NCI-H2029 treated with DMSO at 0.1 percent for 48 hours (cell line): Measurements from ENCODE around the gene PDE8A.
"Not testable (repeated sequence)": the region's sequence is repeated elsewhere in the genome, so short reads cannot be mapped to it uniquely, and the experiment has no call there.

Experiments used
- DNase-seq: peaks from one replicate; lab custom pipeline; 2025; lab: John Stamatoyannopoulos, UW

The PDE8A gene

DNA sequence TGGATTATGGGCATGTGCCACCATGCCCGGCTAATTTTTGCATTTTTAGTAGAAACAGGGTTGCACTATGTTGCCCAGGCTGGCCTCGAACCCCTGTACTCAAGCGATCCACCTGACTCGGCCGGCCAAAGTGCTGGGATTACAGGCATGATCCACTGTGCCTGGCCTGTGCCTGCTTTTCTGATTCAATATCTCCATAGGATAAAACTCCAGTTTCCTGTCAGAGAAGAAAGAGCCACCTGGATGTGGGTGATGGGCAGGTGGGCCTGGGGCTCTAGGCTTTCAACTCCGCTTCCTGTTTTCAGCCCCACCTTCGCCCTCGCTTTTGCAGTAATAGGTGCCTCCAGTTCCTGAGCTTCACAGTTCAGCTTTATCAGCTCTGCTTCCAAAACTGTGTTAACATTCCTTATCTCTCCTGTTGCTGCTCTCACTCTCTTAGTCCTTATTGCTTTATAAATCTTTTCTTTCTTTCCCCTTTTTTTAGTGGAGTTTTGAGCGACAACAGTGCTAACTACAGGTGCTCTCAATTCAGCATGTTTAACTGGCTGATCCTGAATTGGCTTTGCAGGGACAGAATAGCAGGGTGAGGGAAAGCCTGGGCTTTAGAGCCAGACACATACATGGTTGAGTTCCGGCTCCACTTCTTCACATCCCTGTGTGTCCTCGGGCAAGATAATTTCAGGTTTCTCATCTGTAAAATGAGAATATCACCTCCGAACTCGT, 21.1 kb upstream of the PDE8A start:
- no peak for DNase-seq

DNA sequence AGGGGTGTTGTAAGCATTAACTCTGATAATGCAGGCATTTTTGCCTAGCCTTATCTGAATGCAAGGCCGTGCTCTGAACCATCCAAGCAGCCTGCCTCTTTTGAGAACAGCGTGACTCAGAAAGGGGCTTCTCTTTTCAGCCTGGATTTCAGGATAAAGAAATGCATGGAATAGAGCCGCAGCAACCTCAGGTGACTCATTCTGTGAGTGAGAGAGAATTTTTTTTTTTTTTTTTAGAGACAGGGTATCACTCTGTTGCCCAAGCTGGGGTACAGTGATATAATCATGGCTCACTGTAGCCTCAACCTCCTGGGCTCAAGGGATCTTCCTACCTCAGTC, 20.6 kb upstream of the PDE8A start:
- DNase-seq: no peak

DNA sequence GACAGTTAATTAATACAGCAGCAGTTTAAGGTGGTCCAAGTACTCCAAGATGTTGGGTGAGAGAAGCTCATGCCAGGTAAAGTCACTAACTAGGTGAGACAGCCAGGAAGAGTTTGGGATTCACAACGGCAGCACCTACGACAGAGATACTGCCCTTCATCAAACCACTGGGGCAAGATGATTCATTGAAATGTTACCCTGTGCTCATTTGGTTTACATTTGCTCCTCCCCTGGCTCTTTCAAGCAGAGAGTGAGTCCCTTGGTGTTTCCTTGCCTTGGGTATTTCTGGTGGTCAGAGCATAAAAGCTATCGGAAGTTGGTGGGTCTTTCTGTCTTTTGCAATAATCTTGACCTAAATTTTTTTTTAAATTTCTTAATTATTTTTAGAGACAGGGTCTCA, 19.9 kb upstream of the PDE8A start:
- DNase-seq: no peak

DNA sequence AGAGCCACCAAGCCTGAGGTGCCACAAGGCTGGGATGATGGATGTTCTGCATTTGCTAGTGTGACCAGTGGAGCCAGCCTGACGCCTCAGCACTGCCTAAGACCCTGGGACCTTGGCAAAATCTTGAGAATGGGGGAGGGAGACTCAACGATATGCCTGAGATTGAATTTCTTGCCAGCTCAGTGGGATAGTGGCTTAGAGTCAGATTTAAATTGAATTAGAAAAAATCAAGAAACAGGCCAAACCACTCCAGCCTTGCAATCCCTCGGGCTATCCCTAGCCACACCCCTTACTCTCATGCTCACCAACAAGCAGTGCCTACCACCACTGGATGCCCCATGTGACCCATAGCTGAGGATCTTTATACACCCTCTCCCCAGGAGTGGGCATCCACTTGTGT, 18.7 kb upstream of the PDE8A start:
- DNase-seq: no peak

DNA sequence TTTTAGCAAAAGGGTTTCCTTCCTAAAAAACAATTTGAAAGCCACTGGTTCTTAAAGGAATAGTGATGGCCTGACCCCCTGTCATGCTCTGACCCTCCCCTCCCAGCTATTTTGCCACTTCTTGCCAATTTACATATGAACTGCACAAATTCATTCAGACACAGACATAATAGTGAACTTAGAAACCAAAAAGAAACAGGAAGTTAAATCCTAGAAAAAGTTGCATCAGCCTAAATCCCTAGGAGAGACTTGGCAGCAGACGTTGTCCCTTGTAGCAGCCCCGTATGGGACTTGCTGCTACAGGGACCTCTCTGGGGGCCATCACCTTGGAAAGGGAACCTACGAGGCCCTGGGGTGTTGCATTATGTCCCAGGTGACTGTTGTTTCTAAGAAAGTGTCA, 14.3 kb upstream of the PDE8A start:
- DNase-seq: no peak

DNA sequence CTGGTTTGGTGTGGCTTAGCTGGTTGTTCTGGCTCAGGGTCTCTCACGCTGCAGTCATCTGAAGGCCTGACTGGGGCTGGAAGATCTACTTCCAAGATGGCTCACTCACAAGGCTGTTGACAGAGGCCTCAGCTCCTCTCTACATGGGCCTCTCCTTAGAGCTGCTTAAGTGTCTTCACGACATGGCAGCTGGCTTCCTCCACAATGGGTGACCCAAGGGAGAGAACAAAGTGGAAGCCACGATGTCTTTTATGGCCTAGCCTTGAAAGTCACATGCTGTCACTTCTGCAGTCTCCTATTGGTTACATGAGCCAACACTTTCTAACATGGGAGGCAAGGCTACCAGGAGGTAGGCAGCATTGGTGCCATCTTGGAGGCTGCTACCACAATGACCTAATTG, 13.4 kb upstream of the PDE8A start:
- DNase-seq: no peak

DNA sequence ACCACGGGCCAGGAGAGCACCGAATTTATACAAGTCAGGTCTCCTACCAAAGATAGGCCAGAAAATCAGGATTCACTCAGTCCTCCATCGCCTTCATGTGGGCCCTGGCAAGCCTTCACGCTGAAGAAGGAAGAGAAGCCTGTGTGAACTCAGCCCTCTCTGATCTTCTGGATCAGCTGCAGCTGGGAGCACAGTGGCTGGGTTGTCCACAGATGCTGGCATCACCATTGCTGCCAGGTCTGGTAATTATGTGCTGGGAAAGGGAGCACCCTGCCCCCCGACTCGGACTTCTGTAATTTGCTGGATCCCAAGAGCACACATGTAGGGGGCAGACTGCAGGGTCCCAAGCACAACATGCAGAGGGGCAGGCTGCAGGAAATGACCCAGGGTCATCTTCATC, 12.4 kb upstream of the PDE8A start:
- no peak for DNase-seq

DNA sequence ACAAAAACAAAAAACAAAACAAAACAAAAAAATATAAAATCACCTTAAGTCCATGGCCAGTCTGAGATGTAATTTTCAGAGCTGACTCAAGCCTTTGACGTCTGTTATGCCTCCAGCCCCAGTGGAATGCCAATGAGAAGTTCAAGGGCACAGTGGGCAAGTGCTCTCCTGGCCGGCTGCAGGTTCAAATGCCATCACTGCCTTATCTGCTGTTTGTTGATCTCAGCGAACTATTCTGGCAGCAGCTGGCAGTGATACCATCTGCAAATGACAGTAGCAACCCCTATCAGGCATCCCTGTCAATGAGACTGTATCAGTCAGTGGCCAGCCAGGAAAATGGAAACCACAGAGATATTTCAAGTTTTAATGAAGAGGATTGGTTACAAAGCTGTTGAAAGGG, 10.8 kb upstream of the PDE8A start:
- DNase-seq: no peak

DNA sequence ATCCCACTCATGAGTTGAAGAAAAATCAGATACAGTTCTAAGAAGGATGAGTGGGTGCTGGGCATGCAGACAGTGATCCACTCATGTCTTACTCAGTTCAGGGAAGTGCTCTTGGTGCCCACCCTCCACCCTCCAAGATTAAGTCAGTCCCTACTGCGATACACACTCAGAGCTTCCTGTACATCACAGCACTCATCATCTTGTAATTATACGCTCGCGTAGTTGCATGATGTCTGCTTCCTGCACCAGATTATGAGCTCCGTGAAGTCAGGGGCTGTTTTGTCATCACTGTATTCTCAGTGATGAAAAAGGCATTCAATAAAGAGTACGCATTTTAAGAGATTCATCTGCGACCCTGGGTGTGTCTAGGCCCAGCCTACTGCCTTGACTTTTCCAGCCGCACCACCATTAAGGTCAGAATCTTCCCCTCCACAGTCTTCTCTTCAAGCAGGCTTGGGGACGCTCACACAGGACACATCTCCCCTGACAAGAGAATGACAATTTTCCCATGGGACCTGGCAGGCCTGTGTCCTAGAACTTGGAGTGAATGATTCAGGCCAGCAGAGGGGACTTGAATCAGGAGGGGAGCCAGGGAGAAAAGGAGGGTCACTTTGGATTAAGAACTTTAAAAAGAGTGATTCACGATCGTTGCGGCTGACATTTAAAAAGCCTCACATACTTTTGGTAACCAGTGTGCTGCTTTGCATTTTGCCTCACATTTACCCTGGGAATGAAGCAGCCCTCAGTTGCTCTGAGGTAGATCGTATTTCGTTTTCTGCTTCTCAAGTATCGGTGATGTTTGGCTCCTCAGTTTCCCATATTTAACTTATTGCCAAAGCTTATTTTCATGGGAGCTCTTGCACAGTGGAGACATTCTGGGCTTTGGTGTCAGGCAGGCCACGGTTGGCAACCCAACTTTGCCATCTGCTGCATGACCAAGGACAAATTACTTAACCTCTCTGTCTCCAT, 7.9 kb upstream of the PDE8A start:
- DNase-seq: no peak

DNA sequence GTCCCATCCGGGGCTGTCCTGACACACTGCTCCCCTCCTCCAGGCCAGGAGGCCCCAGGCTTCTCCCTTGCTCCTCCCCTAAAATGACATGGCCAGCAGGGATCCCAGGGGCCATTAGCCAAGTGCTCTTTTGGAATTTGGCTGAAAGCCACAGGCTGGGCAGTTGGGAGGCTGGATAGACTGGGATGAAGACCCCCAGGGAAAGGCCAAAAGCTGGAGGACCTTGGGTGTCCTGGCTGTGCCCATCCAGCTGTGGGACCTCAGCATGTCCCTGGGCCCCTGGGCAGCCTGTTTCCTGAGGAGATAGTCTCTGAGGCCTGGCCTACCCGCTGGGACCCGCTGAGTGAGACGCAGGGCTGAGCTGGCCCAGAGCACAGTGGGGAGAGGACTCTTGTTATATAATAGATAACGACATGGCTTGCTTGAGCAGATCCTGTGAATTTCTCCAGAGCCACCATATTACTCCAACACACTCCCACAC, 5.7 kb upstream of the PDE8A start:
- no peak for DNase-seq

DNA sequence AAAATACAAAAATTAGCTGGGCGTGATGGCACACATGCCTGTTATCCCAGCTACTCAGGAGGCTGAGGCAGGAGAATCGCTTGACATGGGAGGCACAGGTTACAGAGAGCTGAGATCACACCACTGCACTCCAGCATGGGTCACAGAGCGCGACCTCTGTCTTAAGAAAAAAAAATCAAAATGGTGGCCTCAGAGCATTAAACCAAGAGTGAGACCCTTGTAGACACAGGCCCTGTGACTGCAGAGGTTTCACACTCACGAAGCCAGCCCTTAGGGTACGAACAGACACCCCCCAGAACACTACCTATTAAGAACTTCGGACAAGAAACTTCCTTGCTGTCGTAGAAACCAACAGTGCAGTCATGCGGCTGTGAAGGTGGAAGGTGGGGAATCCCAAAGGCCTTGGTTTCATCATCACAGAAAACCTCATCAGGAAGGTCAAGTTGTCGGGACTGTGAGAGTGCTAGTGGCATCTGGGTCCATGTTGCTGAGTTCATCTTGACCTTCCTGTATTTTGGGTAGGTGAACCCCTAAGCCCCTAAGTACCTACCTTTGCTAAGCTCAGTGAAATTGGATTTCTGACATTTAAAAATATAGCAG, 4.8 kb upstream of the PDE8A start:
- no peak for DNase-seq

DNA sequence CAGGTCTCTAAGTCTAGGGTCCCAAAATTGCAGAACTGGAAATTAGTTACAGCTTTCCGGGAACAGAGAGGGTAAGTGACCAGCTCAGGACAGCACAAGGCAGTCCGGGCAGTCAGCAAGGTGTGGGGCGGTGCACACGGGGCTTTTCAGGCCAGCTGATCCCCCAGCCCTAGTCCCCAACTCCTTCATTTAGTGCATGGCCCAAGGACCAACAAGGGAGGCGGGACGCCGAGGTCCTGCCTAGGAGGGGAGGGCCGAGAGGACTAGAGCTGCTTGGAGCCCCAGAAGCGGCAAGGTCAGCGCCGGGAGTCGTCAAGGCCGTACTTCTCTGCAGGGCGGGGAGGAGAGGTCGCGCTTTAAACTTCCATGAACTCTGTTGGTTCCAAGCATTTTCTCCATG, 2.0 kb upstream of the PDE8A start:
- DNase-seq: no peak

DNA sequence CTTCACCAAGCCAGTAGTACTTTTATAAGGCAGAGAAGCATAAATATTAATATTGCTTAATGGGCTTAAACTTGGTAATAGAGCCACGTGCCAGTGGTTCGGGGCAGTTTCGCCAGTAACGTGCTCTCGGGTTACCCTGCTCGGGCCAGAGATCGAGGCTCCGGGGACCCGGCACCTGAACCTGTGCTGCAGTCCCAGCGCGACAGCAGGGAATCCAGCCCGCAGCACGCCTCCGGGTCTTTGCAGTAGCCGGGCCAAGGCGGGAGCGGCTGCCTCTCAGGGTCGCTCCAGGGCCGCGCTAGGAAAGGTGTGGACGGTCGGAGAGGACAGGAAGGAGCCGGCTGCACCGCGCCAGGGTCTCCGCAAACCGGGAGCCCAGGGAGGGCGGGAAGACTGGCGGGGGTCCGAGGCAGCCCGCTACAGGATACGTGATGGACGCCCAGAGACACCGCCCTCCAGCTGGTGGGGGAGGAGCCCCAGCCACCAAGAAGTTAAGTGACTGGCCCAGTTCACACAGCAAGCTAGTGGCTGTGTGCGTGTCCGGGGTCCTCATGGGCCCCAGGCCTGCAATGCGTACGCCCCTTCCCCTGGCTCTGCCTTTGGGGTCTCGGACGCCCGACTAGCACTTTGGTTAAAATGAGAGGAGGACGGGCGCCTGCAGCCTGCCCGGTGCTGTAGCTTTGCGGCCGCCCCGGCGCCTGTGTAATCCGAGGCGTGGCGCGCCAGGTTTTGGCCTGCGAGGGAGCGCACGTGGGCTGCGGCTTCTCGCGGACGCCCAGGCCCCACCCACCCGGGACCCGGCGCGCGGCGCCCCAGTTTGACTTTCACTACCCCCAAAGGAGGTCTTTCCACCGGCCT, 1.2 kb upstream of the PDE8A start:
- peak; percentile 2 for DNase-seq

DNA sequence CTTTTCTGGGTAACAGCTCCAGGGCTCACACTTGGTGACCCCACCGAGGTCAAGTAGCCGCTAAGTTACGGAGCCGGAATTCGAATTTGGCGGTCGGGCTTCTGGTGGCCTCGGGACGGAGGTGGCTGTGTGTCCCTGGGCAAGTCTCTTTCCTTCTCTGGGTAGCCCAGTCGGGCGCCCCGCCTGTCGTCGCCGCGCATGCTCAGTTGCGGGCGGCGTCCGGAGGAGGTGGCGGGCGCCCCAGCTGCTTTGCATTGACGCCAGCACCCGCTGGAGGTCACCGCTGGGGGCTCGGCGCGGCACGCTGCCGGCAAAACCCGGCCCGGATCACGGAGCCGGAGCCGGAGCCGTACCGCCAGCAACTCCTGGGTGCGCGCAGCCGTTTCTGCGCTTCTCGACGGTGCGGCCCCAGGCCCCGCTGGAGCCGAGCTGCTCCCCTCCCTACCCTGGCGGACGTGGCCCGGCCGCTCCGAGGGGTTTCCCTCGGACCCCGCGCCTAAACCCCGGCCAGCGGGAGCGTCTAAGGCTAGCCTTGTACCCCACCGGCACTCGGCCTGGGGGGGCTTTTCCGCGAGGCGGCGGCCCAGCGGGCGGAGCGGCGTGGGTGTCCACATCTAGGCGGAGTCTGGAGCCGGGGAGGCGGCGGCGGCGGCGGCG, 474 bp upstream of the PDE8A start:
- DNase-seq: peak; percentile 20

DNA sequence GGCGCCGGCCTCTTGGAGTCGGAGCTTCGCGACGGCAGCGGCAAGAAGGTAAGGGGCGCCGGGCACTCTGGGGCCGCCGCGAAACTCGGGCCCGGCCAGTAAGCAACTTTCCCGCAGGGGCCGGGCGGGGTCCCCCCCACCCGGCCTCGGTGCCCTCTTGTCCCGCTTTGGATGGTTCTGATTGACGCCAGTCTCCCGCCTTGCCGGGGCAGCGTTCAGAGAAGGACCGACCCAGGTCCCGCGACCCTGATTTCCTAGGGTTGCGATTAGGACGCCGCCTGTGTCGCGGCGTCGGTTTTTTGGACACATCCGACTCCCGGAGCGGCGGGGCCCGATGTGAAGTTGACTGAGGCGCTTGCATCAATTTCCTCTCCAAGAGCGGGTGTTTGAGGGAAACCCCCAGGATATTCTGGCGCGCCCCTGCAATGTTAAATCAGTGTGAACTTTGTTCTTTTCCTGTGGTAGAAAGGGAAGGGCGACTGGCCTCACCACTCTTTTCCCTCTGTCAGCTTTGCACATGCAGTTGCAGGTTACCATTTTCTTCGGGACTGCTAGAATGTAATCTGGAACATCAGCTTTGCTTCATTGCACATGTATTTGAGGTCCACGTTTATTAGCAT, 755 bp downstream of the PDE8A start:
- DNase-seq: no peak

DNA sequence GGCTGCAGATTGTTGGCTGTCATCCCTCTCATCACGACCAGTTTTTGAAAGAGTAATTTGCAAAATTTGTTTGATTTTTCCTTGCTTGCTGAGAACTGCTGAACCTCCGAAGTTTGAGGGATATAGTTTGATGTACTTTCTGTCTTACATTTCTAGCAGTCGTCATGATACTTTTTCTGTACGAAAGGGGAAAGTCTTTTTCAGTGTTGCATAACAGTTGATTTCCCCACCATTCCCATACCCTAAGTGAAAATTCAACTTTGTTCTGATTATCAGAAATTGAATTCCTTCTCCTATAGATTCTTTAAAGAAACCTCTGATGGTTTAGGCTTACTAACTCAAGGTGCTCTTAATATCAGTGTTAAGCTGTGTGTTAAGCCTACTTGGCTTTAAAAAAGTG, 1.6 kb downstream of the PDE8A start:
- DNase-seq: no peak

DNA sequence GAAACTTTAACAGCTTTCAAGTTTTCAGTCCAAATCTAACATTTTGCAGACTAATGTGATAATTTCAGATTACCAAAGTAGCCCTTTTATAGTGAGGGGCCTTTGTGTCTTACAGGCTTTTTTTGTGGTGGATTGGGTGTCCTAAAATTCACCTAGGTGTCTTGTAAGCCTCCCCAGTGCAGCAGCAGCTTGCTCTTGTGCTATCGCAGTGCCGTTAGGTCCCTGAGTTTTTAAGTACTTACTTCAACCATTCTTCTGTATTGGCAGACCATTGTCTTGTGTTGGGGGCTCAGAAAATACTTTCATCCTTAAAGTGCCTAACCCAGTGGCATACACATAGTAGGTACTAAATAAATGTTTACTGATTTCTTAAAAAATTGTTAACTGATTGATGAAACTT, 2.1 kb downstream of the PDE8A start:
- no peak for DNase-seq

DNA sequence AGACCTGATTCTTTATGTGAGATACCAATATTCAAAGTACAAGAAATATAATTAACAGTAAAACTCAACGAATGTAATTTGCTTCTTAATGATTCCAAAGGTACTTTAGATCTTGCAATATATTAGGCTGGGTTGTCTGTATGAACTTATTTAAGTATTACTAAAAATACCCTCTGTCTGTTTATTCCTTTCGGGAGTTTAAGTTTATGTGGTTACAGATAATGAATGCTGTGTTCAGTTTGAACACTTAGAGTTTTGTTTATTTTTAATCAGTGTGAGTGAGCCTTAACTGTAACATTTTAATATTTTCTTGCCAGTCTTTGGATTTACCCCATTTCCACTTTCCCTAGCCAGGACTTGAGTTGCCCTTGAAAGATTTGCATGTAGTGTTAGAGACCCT, 3.5 kb downstream of the PDE8A start:
- no peak for DNase-seq

DNA sequence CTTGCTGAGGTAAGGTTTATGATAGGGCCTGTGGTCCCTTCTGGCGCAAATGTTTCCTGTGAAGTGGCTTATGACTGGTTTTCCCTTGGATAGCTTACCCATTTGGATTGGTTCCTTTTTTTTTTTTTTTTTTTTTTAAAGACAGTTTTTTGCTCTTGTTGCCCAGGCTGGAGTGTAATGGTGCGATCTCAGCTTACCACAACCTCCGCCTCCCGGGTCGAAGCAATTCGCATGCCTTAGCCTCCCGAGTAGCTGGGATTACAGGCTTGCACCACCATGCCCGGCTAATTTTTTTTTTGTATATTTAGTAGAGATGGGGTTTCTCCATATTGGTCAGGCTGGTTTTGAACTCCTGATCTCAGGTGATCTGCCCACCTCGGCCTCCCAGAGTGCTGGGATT, 5.7 kb downstream of the PDE8A start:
- DNase-seq: not testable (repeated sequence)

DNA sequence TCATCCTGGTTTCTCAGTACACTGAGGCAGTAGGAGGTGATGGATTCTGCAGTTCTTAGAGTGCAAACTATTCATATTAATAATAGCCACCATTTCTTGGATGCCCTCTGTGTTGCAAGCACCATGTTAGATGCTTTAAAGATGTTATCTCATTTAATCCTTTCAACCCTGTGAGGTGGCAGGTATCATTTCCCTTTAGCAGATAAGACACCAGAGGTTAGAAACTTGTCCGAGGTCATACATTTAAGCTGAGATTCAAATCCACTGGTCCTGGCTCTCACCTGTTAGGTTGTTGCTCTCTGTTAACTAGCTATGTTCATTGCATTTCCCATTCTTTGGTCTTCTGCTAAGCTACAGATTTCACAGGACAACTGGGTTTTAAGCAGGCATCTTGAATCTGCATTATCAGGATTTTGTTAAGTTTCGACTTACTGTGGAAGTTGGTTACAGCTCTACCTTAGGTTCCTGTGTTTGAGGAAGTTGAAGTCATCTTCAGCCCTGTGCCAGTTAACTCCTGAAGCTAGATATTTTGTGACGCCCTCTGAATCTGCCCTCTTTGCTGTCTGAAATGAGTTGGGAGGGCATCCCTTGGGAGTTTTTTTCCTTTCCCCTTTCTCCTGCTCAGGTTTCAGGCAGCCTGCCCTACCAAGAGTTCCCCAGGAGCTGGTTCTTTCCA, 6.4 kb downstream of the PDE8A start:
- DNase-seq: no peak
